GM12892 (cell line): ENCODE results near the gene CHSY3.

Source experiments
- DNase-seq: peaks from one replicate; pipeline ENCODE4 v3.0.0; 2011; ENCODE audit not compliant: insufficient read length
- FAIRE-seq: peaks from 2 replicates; lab custom pipeline; 2011; peaks lifted over from hg19 to GRCh38; lab: Jason Lieb, UNC
- POLR2A ChIP-seq: IDR thresholded peaks from 2 replicates; pipeline ENCODE4 v1.6.1; 2011; ENCODE audit warnings: low read depth, low read length, control low read depth
- POLR2AphosphoS5 ChIP-seq: IDR thresholded peaks from 2 replicates; pipeline ENCODE4 v1.6.1; 2011; ENCODE audit warnings: low read depth, low read length, control low read depth
- TAF1 ChIP-seq: IDR thresholded peaks from 2 replicates; pipeline ENCODE4 v1.6.1; 2011; ENCODE audit warnings: low read depth, mild to moderate bottlenecking, control low read depth, low read length, borderline replicate concordance

The CHSY3 gene

GRCh38 chr5:130068101-130068500, 163.8 kb downstream of the CHSY3 start:
- FAIRE-seq (peak; percentile 30), DNase-seq (no peak)
- TF ChIP-seq POLR2A, result no peak
- no peak for TF ChIP-seq TAF1
- no peak for TF ChIP-seq POLR2AphosphoS5

DNA sequence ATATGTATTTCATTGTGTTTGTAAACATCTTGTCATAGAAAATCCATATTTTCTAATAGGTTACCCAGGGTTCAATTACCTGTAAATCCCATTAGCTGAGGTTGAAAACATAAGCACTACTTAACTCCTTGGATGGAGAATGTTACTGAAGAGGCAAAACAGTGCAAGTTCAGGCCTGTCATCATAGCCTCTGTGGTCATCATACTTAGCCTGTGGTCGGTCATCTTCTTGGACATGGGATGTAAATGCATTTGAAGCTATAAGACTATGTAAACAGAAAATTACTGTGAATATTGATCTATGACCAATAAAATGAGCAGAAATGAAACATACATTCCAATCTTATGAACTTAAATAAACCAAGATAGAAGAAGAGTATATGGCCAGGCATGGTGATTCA, 164.7 kb downstream of the CHSY3 start:
- DNase-seq (no peak), FAIRE-seq (peak; percentile 5)
- TF ChIP-seq POLR2AphosphoS5, result no peak
- no peak for TF ChIP-seq POLR2A
- TF ChIP-seq TAF1, result no peak

- FAIRE-seq, result no peak
- TF ChIP-seq TAF1, result no peak
- no peak for TF ChIP-seq POLR2A
- no peak for TF ChIP-seq POLR2AphosphoS5
These were observed 170.6 kb downstream of the CHSY3 start for GRCh38 chr5:130074820-130075219.

DNA sequence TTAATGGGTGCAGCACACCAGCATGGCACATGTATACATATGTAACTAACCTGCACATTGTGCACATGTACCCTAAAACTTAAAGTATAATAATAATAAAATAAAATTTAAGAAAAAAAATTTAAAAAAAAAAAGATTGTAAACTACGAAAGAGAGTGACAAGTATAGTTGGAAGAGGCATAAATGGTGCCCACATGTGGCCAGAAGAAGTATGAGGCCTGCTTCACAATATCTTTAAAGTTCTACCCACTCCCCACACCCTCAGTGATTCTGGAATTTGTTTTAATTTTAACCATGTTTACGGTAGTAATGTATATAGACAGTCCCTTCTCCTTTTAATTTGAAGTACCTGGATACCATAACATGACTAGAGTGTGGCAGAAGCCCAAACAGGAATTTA, 172.7 kb downstream of the CHSY3 start:
- TF ChIP-seq POLR2A, result no peak
- TF ChIP-seq POLR2AphosphoS5, result no peak
- no peak for TF ChIP-seq TAF1
- DNase-seq (no peak), FAIRE-seq (no peak)

More at GRCh38 chr5:130074820-130075219, 170.6 kb downstream of the CHSY3 start:
- no peak for DNase-seq

DNA sequence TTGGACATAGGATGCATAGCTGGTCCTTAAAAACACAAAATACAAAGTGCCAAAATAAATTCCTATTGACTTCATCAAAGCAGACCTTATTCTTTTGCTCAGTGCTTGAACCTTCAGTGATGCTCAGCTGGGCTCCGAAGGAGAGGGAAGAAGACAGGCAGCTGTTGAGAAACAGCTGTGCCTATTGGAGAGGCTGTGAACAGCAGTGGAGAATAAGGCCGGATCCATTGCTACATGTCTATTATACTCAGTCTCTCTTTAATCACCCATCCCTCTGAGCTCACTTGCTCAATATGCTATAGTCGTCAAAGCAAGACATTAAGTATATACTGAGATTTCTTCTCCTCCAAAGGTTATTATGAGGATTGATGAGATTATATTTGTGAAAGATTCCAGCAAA, 174.4 kb downstream of the CHSY3 start:
- FAIRE-seq, result no peak
- TF ChIP-seq POLR2AphosphoS5, result no peak
- no peak for TF ChIP-seq TAF1
- no peak for TF ChIP-seq POLR2A
- no peak for DNase-seq

GRCh38 chr5:130090569-130091270, 186.5 kb downstream of the CHSY3 start:
- DNase-seq (no peak), FAIRE-seq (no peak)
- TF ChIP-seq POLR2AphosphoS5, result no peak
- TF ChIP-seq TAF1, result no peak
- TF ChIP-seq POLR2A, result no peak

DNA sequence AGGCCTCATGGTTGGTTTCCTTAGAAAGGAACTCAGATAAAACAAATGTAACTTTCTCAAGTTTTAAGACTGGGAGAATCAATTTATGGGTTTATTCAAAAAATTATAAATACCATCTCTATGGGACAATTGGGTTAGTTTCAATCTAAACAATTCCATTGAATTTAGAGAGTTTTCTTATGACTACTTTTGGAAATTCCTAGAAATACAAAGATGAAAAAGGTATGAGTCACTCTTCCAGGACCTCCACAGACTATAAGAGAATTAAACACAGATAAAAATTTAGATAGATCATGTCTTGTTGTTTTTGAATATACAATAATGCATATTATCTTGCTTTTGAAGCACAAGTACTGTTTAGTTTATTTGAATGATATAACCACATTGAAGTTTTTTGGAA, 188.7 kb downstream of the CHSY3 start:
- TF ChIP-seq POLR2A (no peak), POLR2AphosphoS5 (no peak), TAF1 (no peak)
- DNase-seq, result no peak
- no peak for FAIRE-seq

DNA sequence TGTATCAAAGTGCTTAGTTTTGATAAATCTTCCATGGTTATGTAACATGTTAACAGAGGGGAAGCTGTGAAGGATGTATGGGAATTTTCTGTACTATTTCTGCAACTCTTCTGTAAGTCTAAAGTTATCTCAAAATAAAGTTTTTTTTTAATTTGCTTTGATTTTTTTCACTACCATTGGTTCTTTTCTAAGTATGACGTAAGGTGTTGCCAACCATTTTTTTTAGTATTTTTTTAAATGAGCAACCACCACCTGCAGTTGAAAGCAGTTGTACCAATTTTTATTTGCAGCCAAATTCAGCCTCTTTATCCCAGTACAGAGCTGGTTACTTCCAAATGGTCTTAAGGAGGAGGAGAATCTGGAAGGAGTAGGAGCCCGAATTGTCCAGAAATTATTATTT, 192.2 kb downstream of the CHSY3 start:
- no peak for DNase-seq
- FAIRE-seq, result no peak
- no peak for TF ChIP-seq POLR2AphosphoS5
- TF ChIP-seq POLR2A, result no peak
- no peak for TF ChIP-seq TAF1

- no peak for FAIRE-seq
- TF ChIP-seq POLR2AphosphoS5, result no peak
- no peak for TF ChIP-seq TAF1
- TF ChIP-seq POLR2A, result no peak
- DNase-seq, result no peak
These were observed 194.7 kb downstream of the CHSY3 start for GRCh38 chr5:130099008-130099407.

GRCh38 chr5:130102375-130102774, 198.1 kb downstream of the CHSY3 start:
- TF ChIP-seq TAF1 (no peak), POLR2A (no peak), POLR2AphosphoS5 (no peak)
- DNase-seq, result no peak
- no peak for FAIRE-seq

- TF ChIP-seq TAF1 (no peak), POLR2AphosphoS5 (no peak), POLR2A (no peak)
- no peak for FAIRE-seq
- DNase-seq, result no peak
These were observed 198.7 kb downstream of the CHSY3 start for GRCh38 chr5:130102960-130103359.
